Osteoblast (primary cell): ENCODE data around the gene IFITM5. TPM values are rescaled to one million over a fixed set of nuclear protein-coding genes. Genes with fewer than 3 reads are reported as not detected.

ENCODE experiments used
- DNase-seq: peaks from one replicate; pipeline ENCODE4 v3.0.0; 2011; ENCODE audit warnings: low spot score, mixed read lengths; ENCODE audit not compliant: insufficient read length; ENCODE audit errors: missing footprints
- H2AFZ ChIP-seq: 2 replicates; pipeline ENCODE4 v1.6.0; 2011; ENCODE audit warnings: mild to moderate bottlenecking, low read length
- H3K27ac ChIP-seq: 2 replicates; pipeline ENCODE4 v1.5.1; 2011; ENCODE audit warnings: mild to moderate bottlenecking, low read depth, low read length, moderate library complexity
- H3K27me3 ChIP-seq: 2 replicates; pipeline ENCODE4 v1.6.0; 2012; ENCODE audit warnings: mild to moderate bottlenecking, control low read depth, inconsistent platforms, low read length, moderate library complexity; ENCODE audit not compliant: insufficient read depth
- H3K36me3 ChIP-seq: 2 replicates; pipeline ENCODE4 v1.5.1; 2011; ENCODE audit warnings: mild to moderate bottlenecking, low read length, control low read depth, moderate library complexity; ENCODE audit not compliant: insufficient read depth
- H3K4me1 ChIP-seq: 2 replicates; pipeline ENCODE4 v1.5.1; 2011; ENCODE audit warnings: mild to moderate bottlenecking, low read length, control low read depth, moderate library complexity; ENCODE audit not compliant: insufficient read depth
- H3K4me2 ChIP-seq: 2 replicates; pipeline ENCODE4 v1.6.0; 2011; ENCODE audit warnings: mild to moderate bottlenecking, low read length; ENCODE audit not compliant: insufficient read depth
- H3K4me3 ChIP-seq: fragments of 200-600 bp; sonication (generic); 3 replicates; pipeline ENCODE4 v1.5.1; 2012; ENCODE audit warnings: mild to moderate bottlenecking, low read length, inconsistent platforms; ENCODE audit not compliant: insufficient read depth
- H3K79me2 ChIP-seq: 2 replicates; pipeline ENCODE4 v1.6.0; 2012; ENCODE audit warnings: mild to moderate bottlenecking, low read length, control low read depth, inconsistent platforms; ENCODE audit not compliant: insufficient read depth
- H3K9me3 ChIP-seq: 2 replicates; pipeline ENCODE4 v1.5.1; 2011; ENCODE audit warnings: low read depth, low read length, control low read depth
- H4K20me1 ChIP-seq: 2 replicates; pipeline ENCODE4 v1.6.0; 2012; ENCODE audit warnings: mild to moderate bottlenecking, low read length, control low read depth; ENCODE audit not compliant: insufficient read depth
- total RNA-seq: library from RNA; depleted of rRNA; stranded (reverse); fragments of >200 nt; gene quantifications from 2 replicates; pipeline ENCODE4 v1.2.3, GENCODE V29; 2012
- TF ChIP-seq, protein P1 (sequence below): IDR thresholded peaks from 2 replicates; pipeline ENCODE4 v1.5.1; 2011; ENCODE audit warnings: mild to moderate bottlenecking, low read depth, low read length, moderate library complexity; ENCODE audit errors: extremely low read depth

The IFITM5 gene
- total RNA-seq, 1 donor: not detected

- H3K4me3 ChIP-seq: no peak overlapping the region
- H3K9me3 ChIP-seq: no peaks in the 10 kb centered on the region
- TF ChIP-seq, protein P1, sequence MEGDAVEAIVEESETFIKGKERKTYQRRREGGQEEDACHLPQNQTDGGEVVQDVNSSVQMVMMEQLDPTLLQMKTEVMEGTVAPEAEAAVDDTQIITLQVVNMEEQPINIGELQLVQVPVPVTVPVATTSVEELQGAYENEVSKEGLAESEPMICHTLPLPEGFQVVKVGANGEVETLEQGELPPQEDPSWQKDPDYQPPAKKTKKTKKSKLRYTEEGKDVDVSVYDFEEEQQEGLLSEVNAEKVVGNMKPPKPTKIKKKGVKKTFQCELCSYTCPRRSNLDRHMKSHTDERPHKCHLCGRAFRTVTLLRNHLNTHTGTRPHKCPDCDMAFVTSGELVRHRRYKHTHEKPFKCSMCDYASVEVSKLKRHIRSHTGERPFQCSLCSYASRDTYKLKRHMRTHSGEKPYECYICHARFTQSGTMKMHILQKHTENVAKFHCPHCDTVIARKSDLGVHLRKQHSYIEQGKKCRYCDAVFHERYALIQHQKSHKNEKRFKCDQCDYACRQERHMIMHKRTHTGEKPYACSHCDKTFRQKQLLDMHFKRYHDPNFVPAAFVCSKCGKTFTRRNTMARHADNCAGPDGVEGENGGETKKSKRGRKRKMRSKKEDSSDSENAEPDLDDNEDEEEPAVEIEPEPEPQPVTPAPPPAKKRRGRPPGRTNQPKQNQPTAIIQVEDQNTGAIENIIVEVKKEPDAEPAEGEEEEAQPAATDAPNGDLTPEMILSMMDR: no peak
- H2AFZ ChIP-seq: no peak overlapping the region
- no peaks in the 10 kb centered on the region for H3K79me2 ChIP-seq
- no peak for DNase-seq
- no peaks in the 10 kb centered on the region for H4K20me1 ChIP-seq
- no peak overlapping the region for H3K27ac ChIP-seq
- H3K4me2 ChIP-seq: no peak overlapping the region
- peaks cover 4% of the 10 kb centered on the region for H3K27me3 ChIP-seq
- no peaks in the 10 kb centered on the region for H3K4me1 ChIP-seq
- H3K36me3 ChIP-seq: no peaks in the 10 kb centered on the region
These were observed 41.5 kb upstream of the IFITM5 start for GRCh38 chr11:340539-341512.

GRCh38 chr11:339963-340362, 40.6 kb upstream of the IFITM5 start:
- H3K4me1 ChIP-seq: no peaks in the 10 kb centered on the region

DNA sequence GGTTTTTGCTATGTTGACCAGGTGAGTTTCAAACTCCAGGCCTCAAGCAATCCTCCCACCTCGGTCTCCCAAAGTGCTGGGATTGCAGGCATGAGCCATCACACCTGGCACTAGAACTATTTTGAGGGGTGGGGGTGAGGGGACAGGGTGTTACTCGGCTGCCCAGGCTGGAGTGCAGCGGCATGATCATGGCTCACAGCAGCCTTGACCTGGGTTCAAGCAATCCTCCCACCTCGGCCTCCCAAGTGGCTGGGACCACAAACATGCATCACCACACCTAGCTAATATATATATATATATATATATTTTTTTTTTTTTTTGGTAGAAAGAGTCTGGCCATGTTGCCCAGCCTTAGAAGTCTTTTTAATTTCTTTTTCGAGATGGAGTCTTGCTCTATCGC, 38.4 kb upstream of the IFITM5 start:
- H3K27ac ChIP-seq: no peak overlapping the region
- H2AFZ ChIP-seq: no peak overlapping the region
- TF ChIP-seq, protein P1: no peak
- H3K4me1 ChIP-seq: no peaks in the 10 kb centered on the region
- H3K27me3 ChIP-seq: peaks cover 4% of the 10 kb centered on the region
- H3K9me3 ChIP-seq: no peaks in the 10 kb centered on the region
- H4K20me1 ChIP-seq: no peaks in the 10 kb centered on the region
- H3K79me2 ChIP-seq: no peaks in the 10 kb centered on the region
- H3K36me3 ChIP-seq: no peaks in the 10 kb centered on the region
- DNase-seq: no peak
- no peak overlapping the region for H3K4me2 ChIP-seq
- no peak overlapping the region for H3K4me3 ChIP-seq

More at GRCh38 chr11:339963-340362, 40.6 kb upstream of the IFITM5 start:
- DNase-seq: no peak
- peaks cover 4% of the 10 kb centered on the region for H3K27me3 ChIP-seq
- no peak overlapping the region for H3K4me3 ChIP-seq
- H3K27ac ChIP-seq: no peak overlapping the region
- H3K36me3 ChIP-seq: no peaks in the 10 kb centered on the region
- H4K20me1 ChIP-seq: no peaks in the 10 kb centered on the region
- H3K4me2 ChIP-seq: no peak overlapping the region
- no peak overlapping the region for H2AFZ ChIP-seq
- no peaks in the 10 kb centered on the region for H3K9me3 ChIP-seq
- H3K79me2 ChIP-seq: no peaks in the 10 kb centered on the region
- TF ChIP-seq, protein P1: no peak

DNA sequence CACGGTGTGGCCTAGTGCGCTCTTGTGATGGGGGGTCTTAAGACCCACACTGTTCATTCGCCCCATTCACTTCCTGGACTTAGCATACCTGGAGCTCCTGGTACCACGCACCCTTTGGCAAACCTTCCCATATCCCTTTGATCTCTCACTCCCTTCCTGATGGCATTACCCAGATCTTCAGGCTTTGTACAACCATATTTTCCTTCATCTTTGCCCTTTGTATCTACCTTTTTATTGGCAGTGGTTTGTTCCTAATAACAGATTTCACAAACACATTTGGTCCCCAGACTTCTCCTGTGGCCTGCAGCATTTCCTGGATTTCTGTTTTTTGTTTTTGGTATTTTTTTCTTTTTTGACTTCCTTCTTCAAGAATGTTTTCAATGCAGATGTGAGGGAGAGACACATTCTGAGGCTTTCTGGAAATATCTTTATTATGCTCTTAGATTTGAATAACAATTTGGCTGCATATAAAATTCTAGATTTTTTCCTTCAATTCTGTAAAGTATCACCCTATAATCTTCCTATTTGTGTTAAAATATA, 37.4 kb upstream of the IFITM5 start:
- no peaks in the 10 kb centered on the region for H3K9me3 ChIP-seq
- H3K27me3 ChIP-seq: peaks cover 4% of the 10 kb centered on the region
- no peak overlapping the region for H2AFZ ChIP-seq
- H4K20me1 ChIP-seq: no peaks in the 10 kb centered on the region
- no peak overlapping the region for H3K4me2 ChIP-seq
- H3K36me3 ChIP-seq: no peaks in the 10 kb centered on the region
- TF ChIP-seq, protein P1: no peak
- no peaks in the 10 kb centered on the region for H3K79me2 ChIP-seq
- DNase-seq: peak; percentile 34
- H3K4me1 ChIP-seq: no peaks in the 10 kb centered on the region
- H3K27ac ChIP-seq: no peak overlapping the region
- no peak overlapping the region for H3K4me3 ChIP-seq
